Measurements from ENCODE around the gene CILP2.

Gene CILP2

DNA sequence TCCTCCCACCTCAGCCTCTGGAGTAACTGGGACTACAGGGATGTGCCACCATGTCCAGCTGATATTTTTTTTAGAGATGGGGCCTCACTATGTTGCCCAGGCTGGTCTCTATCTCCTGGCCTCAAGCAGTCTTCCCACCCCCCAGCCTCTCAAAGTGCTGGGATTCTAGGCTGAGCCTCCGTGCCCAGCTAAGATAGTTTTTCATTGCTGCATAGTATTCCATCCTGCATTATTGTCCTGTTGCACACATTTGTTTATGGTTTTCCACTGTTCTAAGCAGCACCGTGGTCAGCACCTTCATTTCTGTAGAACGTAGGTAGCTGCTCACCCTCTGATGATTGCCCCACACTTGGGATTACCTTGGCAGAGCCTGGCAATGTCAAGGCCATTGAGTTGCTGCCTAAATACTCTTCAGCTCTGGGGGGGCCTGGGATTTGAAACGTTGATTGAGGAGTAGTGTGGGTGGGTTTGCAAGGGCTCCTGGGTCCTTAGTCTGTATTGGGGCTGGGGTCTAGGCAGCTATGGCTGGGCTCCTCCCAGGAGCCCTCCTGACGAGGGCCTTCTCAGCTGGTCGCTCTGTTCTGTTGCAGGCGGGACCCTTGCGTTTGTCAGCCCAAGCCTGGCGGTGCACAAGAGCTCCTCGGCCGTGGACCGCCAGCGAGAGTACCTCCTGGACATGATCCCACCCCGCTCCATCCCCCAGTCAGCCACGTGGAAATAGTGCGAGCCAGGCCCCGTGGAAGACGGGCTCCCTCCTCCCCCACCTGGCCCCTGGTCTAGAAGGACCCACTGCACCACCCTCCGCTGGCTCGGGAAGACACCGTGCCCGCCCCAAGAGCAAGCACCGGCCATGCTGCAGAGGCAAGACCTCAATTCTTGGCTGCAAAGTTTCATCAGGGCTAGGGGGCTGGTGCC lies 33.1 kb upstream of the CILP2 start:
- no peak for DNase-seq (ENCODE audit: low read depth)

DNA sequence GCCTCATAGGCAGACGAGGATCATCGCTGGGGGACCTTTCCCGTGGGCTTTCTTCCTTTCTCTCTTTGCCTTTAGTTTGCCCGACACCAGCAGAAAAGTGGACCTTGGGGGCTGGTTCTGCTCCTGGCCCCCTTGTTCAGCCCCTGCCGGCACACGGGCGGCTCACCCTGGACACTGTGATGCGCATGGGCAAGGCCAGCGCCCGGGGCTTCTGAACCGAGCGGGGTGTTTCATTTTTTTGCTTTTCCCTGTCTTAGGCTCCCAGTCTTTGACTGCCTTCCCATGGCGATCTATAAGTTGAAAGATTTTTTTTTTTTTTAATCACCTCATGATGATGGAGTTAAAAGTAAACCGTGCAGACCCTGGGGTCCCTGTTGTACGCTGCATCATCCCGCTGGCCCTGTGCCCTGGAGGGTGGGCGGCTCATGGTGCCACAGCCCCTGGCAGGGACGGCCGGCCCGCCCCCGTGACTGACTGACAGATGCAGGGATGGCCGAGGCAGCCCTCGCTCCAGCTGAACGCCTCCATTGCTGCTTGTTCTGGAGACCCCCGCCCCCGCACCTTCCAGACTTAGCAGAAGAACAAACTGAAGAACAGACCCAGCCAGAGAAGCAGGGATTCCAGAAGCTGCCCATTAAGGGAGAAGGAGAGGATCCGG lies 32.3 kb upstream of the CILP2 start:
- DNase-seq (ENCODE audit: low read depth): no peak

DNA sequence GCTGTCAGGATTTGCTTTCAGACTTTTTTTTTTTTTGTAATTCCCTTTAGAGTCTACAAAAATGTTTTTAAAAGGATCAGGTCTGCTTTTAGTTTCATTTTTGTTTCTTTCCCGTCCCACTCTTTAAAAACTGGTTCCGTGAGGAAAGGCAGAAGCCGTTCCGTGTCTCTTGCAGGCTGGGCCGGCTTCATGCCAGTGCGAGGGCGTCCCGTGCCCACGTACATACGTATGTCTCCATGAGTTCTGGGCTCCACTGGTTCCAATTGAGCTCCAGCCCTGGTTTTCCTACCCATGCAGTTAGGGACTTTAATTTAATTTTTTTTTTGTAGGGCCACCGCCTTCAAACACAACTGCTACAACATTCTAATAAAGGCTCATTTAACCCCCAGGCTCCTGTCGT lies 31.5 kb upstream of the CILP2 start:
- no peak for DNase-seq (ENCODE audit: low read depth)

DNA sequence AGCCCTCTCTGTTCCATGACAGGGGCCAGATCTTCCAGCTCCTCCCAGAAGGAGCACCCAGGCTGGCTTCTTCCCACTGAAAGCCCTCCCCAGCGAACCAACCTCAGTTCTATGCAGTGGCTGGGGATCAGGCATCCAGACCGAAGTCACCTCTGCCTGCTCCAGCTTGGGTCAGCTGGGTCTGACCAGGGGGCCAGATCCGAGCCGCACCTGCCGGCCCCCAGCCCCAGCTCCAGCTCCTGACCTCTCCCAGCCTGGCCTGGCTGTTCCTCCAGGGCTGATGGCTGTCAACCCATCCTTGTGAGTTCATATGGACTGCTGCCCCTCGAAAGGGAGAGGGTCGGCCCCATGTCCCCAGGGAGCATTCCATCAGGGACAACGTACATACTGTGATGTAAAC lies 30.7 kb upstream of the CILP2 start:
- no peak for DNase-seq (ENCODE audit: low read depth)

DNA sequence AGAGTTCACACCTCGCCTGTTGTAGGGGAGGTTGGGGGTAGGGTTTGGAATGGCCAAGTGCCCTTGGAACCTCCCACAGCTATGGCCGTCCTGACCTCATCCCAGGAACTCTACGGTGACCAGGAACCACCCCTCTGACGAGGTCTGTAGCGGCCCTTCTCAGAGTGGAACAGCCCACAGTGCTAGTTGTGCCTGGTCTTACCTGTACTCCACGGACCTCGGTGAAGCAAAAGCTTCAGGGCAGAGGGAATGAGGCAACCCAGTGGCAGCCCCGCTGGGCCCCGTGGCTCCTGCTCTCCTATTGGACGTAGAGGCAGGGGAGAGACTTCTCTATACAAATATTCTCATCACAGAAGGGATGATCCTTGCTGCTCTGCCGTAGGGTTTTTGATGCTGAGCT lies 29.8 kb upstream of the CILP2 start:
- no peak for DNase-seq (ENCODE audit: low read depth)

DNA sequence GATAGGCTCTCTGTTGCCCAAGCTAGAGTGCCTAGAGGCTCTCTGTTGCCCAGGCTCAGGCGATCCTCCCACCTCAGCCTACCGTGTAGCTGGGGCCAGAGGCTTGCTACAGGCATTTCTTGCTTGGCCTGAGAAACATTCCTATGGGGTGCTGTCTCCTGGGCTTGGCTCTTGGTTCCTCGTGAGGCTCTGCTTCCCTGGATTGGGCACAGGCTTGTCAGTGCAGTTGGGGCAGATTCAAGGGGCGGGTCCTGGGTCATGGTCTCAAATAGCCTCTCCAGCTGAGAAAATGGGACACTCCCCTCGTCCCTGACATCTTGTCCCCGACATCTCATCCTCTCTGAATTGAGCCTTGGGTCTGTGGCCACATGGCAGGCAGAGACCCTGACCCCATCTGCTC lies 27.6 kb upstream of the CILP2 start:
- DNase-seq (ENCODE audit: low read depth): no peak

DNA sequence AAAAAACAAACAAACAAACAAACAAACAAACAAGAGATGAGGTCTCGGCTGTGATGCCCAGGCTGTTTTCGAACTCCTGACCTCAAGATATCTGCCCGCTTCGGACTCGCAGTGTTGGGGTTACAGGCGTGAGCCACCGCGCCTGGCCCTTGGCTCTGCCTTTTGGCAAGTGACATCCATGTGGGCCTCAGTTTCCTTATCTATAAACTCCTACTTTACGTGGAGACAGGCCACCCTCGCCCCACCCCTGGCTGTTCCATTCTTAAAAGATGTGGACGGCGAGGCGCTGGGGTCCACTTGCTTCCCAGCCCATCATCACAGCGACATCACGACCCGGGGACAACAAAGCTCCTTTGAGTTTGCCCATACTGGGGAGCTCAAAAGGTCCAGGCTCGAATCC lies 24.4 kb upstream of the CILP2 start:
- DNase-seq (ENCODE audit: low read depth): no peak

DNA sequence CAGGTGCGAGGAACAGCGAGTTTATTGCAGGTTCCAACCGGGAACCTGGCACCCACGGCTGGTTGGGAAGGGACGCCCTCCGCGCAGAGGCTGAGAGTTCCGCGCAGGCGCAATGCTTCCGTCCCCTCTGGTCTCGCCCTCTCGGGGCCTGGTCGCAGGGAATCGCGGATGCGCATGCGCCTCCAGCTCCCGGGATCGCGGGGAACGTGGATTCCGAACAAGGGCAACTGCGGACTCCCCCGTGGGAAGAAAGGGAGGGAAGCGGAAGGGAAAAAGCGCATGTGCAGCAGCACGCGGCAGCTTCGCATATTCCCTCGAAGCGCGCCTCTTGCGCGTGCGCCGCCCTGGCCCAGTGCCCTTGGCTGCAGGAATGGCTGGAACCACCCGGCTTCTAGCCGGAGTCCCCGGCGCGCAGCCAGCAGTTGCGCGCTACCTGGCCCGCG lies 23.8 kb upstream of the CILP2 start:
- no peak for DNase-seq (ENCODE audit: low read depth)

DNA sequence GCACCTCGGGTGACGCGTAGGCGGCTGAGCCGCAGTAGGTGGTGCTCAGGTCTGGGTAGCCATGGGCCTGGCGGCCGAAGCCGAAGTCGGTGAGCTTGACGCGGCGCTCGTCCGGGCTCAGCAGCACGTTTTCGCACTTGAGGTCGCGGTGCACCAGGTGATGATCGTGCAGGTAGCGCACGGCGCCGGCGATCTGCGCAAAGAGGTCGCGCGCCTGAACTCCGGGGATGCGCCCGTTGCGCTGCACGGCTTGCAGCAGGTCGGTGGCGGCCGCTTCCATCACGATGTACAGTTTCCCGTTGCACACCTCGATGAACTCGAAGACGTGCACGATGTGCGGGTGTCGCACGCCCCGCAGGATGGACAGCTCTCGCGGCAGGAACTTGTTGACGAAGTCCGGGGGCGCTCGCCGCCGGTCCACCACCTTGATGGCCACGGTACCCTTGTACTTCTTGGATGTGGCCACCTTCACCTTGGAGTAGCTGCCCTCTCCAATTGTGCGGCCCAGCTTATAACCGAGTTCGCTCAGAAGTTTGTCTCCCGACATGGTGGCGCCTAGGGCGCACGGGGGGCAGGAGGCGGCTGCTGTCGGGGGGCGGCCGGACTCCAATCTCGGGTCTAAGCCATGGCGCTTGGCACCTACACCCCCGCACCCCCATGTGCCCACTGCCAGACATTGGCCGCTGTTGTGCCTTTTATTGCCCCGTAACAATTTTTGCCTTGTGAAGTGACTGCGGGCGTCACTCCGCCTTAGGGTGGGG lies 23.0 kb upstream of the CILP2 start, which contains the start of gene TSSK6:
TSSK6 (minus strand) TSS at position 668 of the 761 bp plus-strand sequence; CDS start at position 547, 121 bp downstream.
- no peak for DNase-seq (ENCODE audit: low read depth)

DNA sequence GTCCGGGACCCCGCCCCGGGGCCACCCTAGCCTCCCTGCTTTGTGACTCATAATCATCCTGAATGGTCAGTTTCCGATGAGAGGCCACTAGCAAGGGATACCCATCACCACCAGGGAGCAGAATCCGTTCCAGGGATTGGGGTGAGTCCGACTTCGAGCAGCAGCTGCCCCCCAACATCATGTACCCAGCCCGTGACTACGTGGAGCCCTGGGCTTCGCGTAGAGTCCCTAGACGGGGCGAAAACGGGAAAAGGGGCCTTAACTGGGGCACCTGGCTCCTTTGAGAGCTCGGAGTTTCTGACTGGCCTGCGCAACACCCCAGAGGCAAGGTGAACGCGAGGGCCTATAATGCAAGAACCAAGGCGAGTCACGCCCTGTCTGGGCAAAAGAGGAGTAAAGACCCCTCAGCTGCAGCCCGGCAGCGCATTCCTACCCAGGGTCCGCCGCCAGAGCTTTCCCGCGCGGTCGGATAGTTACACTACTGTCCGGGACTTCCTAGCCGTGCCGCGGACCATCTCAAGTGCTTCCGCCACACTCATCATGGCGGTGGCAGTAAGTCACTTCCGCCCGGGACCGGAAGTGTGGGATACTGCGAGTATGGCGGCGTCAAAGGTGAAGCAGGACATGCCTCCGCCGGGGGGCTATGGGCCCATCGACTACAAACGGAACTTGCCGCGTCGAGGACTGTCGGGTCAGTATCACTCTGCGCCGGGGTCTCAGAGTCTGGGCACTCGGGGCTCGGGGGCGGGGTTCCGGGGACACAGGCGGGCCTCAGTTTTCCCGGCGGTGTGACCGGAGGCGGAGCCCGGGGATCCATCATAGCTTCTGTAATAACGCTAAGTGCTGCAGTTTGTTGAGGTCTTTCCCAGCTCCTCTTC lies 22.2 kb upstream of the CILP2 start, which contains the start of gene NDUFA13:
NDUFA13 (plus strand) TSS at position 584 of the 878 bp plus-strand sequence; CDS start at position 598, 14 bp downstream.
- peak; percentile 78 for DNase-seq (ENCODE audit: low read depth)

DNA sequence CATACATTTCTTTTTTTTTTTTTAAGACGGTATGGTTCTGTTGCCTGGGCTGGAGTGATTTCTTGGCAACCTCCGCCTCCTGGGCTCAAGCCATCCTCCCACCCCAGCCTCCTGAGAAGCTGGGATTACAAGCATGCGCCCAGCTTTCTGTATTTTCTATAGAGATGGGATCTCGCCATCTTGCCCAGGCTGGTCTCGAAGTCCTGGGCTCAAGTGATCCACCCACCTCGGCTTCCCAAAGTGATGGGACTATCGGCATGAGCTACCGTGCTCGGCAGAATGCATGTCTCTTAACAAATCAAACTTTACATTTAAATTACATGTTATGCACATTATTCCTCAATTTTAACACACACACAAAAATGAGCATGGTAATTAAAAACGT lies 20.8 kb upstream of the CILP2 start:
- no peak for DNase-seq (ENCODE audit: low read depth)

DNA sequence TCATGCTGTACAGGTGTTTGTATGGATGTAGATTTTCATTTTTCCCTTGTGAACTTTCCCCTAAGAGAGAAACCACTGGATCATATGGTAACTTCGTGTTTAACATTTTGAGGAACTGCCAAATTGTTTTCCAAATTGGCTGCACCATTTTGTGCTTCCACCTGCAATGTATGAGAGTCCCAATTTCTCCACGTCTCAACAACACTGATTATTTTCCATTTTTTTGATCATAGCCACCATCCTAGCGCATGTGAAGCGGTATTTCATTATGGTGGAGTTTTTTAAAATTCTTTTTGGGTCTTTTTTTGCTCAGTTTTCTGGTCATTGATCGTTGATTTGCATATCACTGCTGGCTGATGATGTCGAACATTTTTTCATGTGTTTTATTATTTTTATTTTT lies 17.1 kb upstream of the CILP2 start:
- DNase-seq (ENCODE audit: low read depth): no peak

DNA sequence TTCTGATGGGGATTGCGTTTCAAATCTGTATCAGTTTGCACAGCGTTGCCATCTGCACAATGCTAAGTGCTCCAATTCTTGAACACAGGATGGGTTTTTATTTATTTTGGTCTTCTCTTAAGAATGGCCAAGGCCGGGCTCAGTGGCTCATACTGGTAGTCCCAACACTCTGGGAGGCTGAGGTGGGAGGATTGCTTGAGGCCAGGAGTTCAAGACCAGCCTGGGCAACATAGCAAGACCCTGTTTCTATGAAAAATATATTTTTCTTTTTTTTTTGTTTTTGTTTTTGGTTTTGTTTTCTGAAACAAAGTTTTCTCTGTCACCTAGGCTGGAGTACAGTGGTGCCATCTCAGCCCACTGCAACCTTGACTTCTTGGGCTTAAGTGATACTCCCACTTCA lies 14.9 kb upstream of the CILP2 start:
- DNase-seq (ENCODE audit: low read depth): no peak

DNA sequence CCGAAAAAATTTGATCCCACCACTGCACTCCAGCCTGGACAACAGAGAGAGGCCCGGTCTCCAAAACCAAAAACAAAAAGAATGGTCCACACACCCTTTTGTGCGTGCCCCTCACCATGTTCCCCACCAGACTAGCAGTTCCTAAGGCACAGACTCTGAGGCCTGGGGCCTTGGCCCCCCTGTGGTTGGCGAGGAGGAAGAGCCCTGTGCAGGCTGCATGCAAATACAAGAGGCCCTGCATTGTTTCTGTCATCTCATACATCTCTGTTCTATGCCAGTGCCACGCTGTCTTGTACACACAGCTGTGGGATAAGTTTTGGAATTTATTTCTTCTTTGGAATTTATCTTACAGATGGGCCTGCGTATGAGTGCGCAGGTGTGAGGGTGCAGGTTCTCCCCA lies 14.0 kb upstream of the CILP2 start:
- DNase-seq (ENCODE audit: low read depth): no peak

DNA sequence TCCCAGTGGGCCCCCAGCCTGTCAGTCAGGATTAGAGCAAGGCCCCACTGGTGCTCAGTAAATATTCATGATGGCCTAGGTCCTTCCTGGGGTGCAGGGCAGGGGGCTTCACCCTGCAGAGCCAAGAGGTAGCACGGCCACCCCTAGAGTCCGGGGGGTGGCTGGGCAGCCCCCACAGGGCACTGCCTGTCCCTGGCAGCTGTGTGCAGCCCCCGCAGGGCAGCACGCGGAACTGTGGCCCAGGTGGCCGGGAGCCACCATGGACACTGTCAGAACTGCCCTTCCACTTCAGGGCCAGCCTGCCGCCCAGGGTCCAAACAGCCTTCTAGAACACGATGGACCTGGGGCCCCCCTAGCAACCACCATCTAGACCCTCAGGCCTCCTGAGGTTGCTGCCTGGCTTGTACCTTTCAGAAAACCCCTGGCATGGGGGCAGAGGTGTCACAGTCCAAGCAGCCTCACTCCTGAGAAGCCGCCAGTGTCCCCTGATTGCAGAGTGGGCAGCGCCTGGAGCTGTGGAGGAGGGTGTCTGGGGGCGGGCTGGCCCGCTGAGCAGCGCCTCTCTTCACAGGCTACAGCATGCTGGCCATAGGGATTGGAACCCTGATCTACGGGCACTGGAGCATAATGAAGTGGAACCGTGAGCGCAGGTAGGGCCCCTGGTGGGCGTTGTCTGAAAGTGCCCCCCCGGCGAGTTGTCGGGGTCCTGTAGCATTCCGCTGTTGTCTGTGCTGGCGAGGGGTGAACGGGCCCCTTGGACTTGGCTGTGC lies 12.3 kb upstream of the CILP2 start:
- no peak for DNase-seq (ENCODE audit: low read depth)

DNA sequence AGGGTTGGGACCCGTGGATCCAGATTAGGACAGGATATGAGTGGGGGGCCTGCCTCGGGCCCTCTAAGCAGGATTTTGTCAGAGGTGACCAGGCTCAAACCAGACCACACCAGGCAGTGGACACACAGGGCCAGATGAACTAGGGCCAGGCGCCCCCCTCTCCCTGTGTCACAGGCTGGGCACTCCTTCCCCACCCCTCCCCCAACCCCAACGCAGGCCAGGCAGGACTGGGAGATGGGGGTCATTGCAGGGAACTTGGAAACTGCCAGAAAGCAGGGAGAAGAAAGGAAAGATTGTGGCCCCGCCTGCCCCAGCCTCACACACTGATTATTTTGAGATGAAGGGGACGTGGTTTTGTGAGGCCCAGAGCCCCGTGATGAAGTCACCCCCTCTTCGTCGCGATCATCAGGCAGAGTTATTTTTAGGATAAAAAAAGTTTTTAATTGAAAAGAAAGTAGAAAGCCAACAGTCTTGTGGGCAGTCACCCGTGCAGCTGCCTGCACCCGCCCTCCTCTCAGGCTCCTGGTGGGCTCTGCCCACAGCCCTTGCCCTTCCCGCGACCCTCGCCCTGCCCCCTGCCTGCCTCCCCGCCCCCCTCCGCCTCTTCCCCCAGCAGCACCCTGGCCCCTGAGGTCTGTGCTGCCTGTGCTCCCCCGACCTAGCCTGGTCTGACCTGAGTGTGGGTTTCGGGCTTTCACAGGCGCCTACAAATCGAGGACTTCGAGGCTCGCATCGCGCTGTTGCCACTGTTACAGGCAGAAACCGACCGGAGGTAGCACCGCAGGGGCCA lies 11.3 kb upstream of the CILP2 start:
- DNase-seq (ENCODE audit: low read depth): no peak

DNA sequence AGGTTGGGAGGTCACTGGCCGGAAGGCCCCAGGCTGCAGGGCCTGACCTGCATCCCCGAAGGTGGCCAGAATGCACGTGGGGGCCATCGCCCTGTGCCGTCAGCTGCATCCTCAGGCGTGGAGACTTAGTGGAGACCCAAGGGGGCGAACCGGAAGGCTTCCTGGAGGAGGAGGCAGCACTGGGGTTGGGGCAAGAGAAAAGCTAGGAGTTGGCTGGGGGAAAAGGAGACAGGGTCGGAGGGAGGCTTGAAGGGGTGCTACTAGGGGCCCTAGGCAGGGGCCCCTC lies 10.8 kb upstream of the CILP2 start:
- no peak for DNase-seq (ENCODE audit: low read depth)

DNA sequence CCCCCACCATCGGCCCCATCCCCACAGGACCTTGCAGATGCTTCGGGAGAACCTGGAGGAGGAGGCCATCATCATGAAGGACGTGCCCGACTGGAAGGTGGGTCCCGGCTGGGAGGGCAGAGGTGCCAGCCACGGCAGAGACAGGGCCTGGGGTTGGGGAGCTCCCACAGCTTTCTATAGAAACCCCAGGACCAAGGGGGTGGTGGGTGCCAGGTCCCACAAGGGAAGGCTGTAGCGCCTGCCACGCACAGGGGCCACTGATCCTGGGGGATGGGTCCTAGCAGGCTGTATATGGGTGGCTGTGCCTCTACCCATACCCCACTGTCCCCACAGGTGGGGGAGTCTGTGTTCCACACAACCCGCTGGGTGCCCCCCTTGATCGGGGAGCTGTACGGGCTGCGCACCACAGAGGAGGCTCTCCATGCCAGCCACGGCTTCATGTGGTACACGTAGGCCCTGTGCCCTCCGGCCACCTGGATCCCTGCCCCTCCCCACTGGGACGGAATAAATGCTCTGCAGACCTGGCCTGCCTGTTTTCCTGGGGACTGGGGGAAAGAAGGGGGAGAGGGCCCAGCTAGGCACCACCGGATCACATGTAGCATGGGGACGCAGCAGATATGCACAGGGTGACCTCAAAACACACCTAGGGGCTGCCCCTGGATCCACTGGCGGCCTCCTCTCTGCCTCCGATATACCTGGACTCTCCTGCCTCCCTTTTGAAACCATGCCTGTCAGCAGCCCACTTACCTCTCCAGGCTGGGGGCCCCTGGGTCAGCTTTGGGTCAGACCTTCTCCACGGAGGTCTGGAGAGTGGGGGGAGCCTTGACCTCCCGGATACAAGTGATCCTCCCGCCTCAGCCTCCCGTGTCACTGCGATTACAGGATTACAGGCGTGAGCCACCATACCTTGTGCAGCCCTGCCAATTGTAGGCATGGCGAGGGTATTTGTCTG lies 10.1 kb upstream of the CILP2 start:
- DNase-seq (ENCODE audit: low read depth): no peak
